Calu3 (cell line): ENCODE results near the gene TSPAN32. TPM values are rescaled to one million over a fixed set of nuclear protein-coding genes. Genes with fewer than 3 reads are reported as not detected.

Source experiments
- BruUV-seq: library from RNA; stranded (reverse); fragments of 400-500 nt; replicated peaks from 2 replicates; lab custom pipeline; 2021; lab: Mats Ljungman, UMichigan
- CTCF ChIA-PET: fragments of 300-600 bp; sonication (Branson Sonifier 250); formaldehyde crosslinking; loops from one replicate; lab custom pipeline; 2022; ENCODE audit warnings: antibody characterized with exemption; lab: Charles Lee
- DNase-seq: peaks from one replicate; pipeline ENCODE4 v3.0.0; 2022
- H3K27ac Mint-ChIP-seq: one replicate; pipeline ENCODE4 v1.8.0; 2022; ENCODE audit warnings: mixed read lengths; ENCODE audit not compliant: unreplicated experiment
- H3K27me3 Mint-ChIP-seq: one replicate; pipeline ENCODE4 v1.8.0; 2022; ENCODE audit warnings: mixed read lengths; ENCODE audit not compliant: unreplicated experiment
- H3K36me3 Mint-ChIP-seq: one replicate; pipeline ENCODE4 v1.8.0; 2022; ENCODE audit warnings: mild to moderate bottlenecking, moderate library complexity, mixed read lengths; ENCODE audit not compliant: insufficient read depth, unreplicated experiment
- H3K4me1 Mint-ChIP-seq: one replicate; pipeline ENCODE4 v1.8.0; 2022; ENCODE audit warnings: mild to moderate bottlenecking, low read depth, mixed read lengths; ENCODE audit not compliant: unreplicated experiment
- H3K4me3 Mint-ChIP-seq: one replicate; pipeline ENCODE4 v1.8.0; 2022; ENCODE audit warnings: mild to moderate bottlenecking, low read depth, moderate library complexity, mixed read lengths; ENCODE audit not compliant: unreplicated experiment
- H3K9me3 Mint-ChIP-seq: one replicate; pipeline ENCODE4 v1.8.0; 2022; ENCODE audit warnings: low read depth, mixed read lengths; ENCODE audit not compliant: unreplicated experiment
- intact Hi-C: fragments of 100-400 bp; cut with micrococcal nuclease; formaldehyde crosslinking; loops from one replicate; pipeline ENCODE4 v1.10.0; 2022; ENCODE audit not compliant: unreplicated experiment
- total RNA-seq: library from RNA; stranded (reverse); gene quantifications from 2 replicates; pipeline ENCODE4 v1.2.3, GENCODE V29; 2022
- TF ChIP-seq, protein P1 (sequence below): fragments of 200-600 bp; IDR thresholded peaks from one replicate; pipeline ENCODE4 v1.8.0; 2022; ENCODE audit warnings: antibody characterized with exemption; ENCODE audit not compliant: unreplicated experiment

The TSPAN32 gene
- total RNA-seq, 1 experiment from 2014 or later = not detected

DNA sequence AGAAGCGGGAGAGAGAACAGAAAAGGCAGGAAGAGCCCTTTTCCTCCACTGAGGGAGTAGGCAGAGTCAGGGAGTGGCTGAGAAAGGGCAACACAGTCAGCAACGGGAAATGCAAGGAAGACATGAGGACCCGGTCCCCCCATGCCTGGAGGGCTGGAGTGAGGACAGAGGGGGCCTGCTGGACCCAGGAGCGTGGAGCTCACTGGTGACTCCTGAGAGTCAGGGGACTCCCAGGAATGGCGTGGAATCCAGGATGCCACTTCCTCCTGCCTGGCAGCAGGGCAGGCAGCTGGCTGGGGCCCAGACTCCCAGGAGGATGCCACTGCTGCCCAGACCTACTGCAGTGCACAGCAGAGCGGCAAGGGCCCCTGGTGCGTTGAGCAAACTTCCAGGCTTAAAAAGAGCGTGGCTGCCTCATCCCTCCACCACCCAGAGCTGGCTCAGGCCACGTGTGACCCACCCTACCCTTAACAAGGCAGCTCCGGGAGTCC is 11.4 kb upstream of the TSPAN32 start:
- no peak for DNase-seq
- H3K27me3 Mint-ChIP-seq = peaks cover 87% of the 10 kb centered on the region
- intact Hi-C loops = no loop called here
- H3K36me3 Mint-ChIP-seq = no peaks in the 10 kb centered on the region
- CTCF ChIA-PET = no interaction called here
- no TSS peak for BruUV-seq
- H3K9me3 Mint-ChIP-seq = no peaks in the 10 kb centered on the region
- TF ChIP-seq, protein P1, sequence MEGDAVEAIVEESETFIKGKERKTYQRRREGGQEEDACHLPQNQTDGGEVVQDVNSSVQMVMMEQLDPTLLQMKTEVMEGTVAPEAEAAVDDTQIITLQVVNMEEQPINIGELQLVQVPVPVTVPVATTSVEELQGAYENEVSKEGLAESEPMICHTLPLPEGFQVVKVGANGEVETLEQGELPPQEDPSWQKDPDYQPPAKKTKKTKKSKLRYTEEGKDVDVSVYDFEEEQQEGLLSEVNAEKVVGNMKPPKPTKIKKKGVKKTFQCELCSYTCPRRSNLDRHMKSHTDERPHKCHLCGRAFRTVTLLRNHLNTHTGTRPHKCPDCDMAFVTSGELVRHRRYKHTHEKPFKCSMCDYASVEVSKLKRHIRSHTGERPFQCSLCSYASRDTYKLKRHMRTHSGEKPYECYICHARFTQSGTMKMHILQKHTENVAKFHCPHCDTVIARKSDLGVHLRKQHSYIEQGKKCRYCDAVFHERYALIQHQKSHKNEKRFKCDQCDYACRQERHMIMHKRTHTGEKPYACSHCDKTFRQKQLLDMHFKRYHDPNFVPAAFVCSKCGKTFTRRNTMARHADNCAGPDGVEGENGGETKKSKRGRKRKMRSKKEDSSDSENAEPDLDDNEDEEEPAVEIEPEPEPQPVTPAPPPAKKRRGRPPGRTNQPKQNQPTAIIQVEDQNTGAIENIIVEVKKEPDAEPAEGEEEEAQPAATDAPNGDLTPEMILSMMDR = no peak
- H3K4me3 Mint-ChIP-seq = no peak overlapping the region
- H3K27ac Mint-ChIP-seq = no peak overlapping the region
- H3K4me1 Mint-ChIP-seq = peaks cover 21% of the 10 kb centered on the region

DNA sequence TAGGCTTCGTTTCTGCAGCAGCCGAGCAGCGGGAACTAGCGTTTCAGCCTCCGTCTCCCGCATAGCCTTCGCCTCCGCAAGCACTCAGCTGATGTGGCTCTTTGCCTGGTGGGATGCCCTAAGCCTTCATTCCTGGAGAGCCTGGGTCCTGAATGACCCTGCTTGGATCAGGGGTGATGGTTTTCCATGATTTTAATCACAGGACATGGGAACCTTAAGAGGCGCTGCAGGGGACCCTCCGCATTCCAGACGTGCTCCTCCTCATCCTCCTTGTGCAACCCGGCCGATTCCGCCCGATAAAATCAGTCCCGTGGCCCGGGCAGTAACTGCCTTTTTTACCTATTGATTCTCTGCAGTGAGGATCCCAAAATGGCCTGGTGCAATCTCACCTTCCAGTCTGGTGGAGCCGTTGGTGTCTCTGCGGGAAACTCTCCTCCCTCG is 8.3 kb upstream of the TSPAN32 start:
- peaks cover 16% of the 10 kb centered on the region for H3K4me1 Mint-ChIP-seq
- BruUV-seq = no TSS peak
- no peaks in the 10 kb centered on the region for H3K36me3 Mint-ChIP-seq
- H3K27me3 Mint-ChIP-seq = peaks cover 78% of the 10 kb centered on the region
- intact Hi-C loops = no loop called here
- H3K27ac Mint-ChIP-seq = no peak overlapping the region
- DNase-seq = no peak
- TF ChIP-seq, protein P1 = no peak
- H3K9me3 Mint-ChIP-seq = no peaks in the 10 kb centered on the region
- CTCF ChIA-PET = no interaction called here
- H3K4me3 Mint-ChIP-seq = no peak overlapping the region

DNA sequence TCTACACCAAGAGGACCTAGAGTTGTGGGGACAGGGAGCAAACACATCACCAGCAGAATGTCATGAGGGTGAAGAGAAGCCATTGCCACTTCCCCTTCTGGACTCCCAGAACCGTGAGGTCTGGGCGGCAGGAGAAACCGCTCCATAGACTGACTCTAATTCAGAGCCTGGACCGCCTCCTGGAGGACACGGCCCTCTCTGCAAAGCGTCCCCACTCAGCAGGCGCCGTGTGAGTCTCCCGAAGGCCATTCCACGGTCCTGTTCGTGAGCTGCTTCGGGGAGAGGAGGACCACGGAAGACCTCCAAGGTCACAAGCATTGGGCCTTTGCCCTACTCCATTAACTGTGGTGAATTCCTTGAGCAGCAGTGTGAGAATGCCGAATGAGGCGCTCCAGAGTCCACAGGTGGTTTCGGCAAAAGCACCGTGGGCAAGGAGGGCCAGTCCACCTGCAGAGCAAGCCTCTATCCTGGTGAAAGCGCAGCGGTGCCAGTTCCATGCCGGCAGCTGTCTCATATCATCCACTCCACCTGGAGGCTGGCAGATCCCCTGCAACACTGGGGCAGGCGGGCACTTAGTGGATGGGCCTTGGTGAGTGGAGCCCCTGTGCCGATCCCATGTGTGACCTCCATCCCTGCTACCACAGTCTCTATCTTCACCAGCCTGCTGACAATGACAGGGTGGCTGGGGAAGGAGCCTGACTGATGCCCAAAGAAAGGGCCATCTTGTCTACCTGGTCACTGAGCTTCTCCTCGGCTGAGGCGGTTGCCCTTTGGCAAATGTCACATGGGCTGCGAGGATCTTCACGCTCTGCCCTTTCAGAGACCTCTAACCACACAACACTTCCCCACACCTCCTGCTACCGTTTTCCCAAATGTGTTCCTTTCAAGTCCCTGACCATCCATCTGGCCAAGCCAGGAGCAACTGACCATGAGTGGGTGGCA is 7.6 kb upstream of the TSPAN32 start:
- peaks cover 12% of the 10 kb centered on the region for H3K4me1 Mint-ChIP-seq
- intact Hi-C loops = no loop called here
- H3K36me3 Mint-ChIP-seq = no peaks in the 10 kb centered on the region
- TF ChIP-seq, protein P1 = no peak
- no peak for DNase-seq
- no peak overlapping the region for H3K27ac Mint-ChIP-seq
- CTCF ChIA-PET = no interaction called here
- no peak overlapping the region for H3K4me3 Mint-ChIP-seq
- H3K27me3 Mint-ChIP-seq = peaks cover 71% of the 10 kb centered on the region
- no peaks in the 10 kb centered on the region for H3K9me3 Mint-ChIP-seq
- BruUV-seq = no TSS peak

DNA sequence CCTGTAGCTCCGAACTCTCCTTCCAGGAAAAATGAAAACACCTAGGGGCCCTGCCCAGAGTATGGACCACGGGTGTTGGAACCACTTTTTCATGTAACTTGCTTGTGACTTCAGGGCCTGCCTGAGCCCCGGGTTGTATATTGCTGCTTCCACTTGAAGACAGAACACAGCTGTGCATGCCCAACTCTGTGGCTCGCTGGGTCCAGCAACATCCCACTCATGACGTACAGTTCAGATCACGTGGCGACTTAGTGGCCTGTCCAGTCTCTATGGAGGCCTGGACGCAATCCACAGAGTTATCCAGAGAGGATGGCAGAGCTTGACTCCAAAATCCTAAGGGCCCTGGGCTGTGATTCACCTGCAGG is 6.9 kb upstream of the TSPAN32 start:
- no peak overlapping the region for H3K27ac Mint-ChIP-seq
- peaks cover 6% of the 10 kb centered on the region for H3K4me1 Mint-ChIP-seq
- no peaks in the 10 kb centered on the region for H3K9me3 Mint-ChIP-seq
- no TSS peak for BruUV-seq
- CTCF ChIA-PET = no interaction called here
- H3K27me3 Mint-ChIP-seq = peaks cover 65% of the 10 kb centered on the region
- DNase-seq = no peak
- H3K36me3 Mint-ChIP-seq = no peaks in the 10 kb centered on the region
- intact Hi-C loops = no loop called here
- H3K4me3 Mint-ChIP-seq = no peak overlapping the region
- TF ChIP-seq, protein P1 = no peak
